Mesenchymal stem cell (in vitro differentiated cells and primary cell): ENCODE data around the gene CDKN2AIPNL.

ENCODE experiments used
- DNase-seq: peaks from one replicate; pipeline ENCODE4 v3.0.0-alpha.2; 2013
- H2AFZ ChIP-seq: one replicate; pipeline ENCODE4 v1.6.1; 2013; ENCODE audit warnings: low read depth, mild to moderate bottlenecking, control low read depth, inconsistent platforms, low read length, moderate library complexity
- H2AK5ac ChIP-seq: 2 replicates; pipeline ENCODE4 v1.6.1; 2013; ENCODE audit warnings: low read length, moderate library complexity, mild to moderate bottlenecking, inconsistent platforms; ENCODE audit not compliant: severe bottlenecking
- H2BK120ac ChIP-seq: one replicate; pipeline ENCODE4 v1.6.1; 2013; ENCODE audit warnings: low read depth, mild to moderate bottlenecking, inconsistent platforms, low read length, moderate library complexity
- H2BK12ac ChIP-seq, 2 experiments: one replicate each; pipeline ENCODE4 v1.6.1; 2013; ENCODE audit warnings: inconsistent platforms in 2 of 2, low read length in 2 of 2, mild to moderate bottlenecking in 2 of 2, moderate library complexity in 2 of 2, control low read depth in 1 of 2
- H2BK15ac ChIP-seq: one replicate; pipeline ENCODE4 v1.6.1; 2013; ENCODE audit warnings: mild to moderate bottlenecking, low read depth, inconsistent platforms; ENCODE audit not compliant: poor library complexity, severe bottlenecking
- H2BK5ac ChIP-seq: 2 replicates; pipeline ENCODE4 v1.6.1; 2013; ENCODE audit warnings: low read depth, mild to moderate bottlenecking, low read length, control low read depth, inconsistent platforms; ENCODE audit not compliant: poor library complexity, severe bottlenecking
- H3K14ac ChIP-seq, 2 experiments: one replicate each; pipeline ENCODE4 v1.6.1; 2013; ENCODE audit warnings: inconsistent platforms in 2 of 2, low read length in 2 of 2, control low read depth in 1 of 2, mild to moderate bottlenecking in 1 of 2, moderate library complexity in 1 of 2
- H3K18ac ChIP-seq, 2 experiments: one replicate each; pipeline ENCODE4 v1.6.1; 2013; ENCODE audit warnings: inconsistent platforms in 2 of 2, low read length in 2 of 2, control low read depth in 1 of 2, low read depth in 1 of 2, mild to moderate bottlenecking in 1 of 2
- H3K23ac ChIP-seq, 2 experiments: one replicate each; pipeline ENCODE4 v1.6.1; 2013; ENCODE audit warnings: inconsistent platforms in 2 of 2, low read length in 2 of 2, mild to moderate bottlenecking in 2 of 2, moderate library complexity in 2 of 2, control low read depth in 1 of 2
- H3K27ac ChIP-seq: 2 replicates; pipeline ENCODE4 v1.5.1; 2013; ENCODE audit warnings: mild to moderate bottlenecking, moderate library complexity, low read length, control low read depth, inconsistent platforms; ENCODE audit not compliant: poor library complexity, severe bottlenecking
- H3K27me3 ChIP-seq, 2 experiments: 2 replicates each; pipeline versions ENCODE4 v1.6.1 to v1.7.0; 2013; ENCODE audit warnings: low read length in 2 of 2, mild to moderate bottlenecking in 2 of 2, moderate library complexity in 2 of 2, control low read depth in 1 of 2, inconsistent platforms in 1 of 2; ENCODE audit not compliant: control insufficient read depth in 1 of 2, insufficient read depth in 1 of 2
- H3K36me3 ChIP-seq, 2 experiments: 2 replicates each; pipeline versions ENCODE4 v1.6.1 to v1.7.0; 2013; ENCODE audit warnings: low read length in 2 of 2, control low read depth in 1 of 2, inconsistent platforms in 1 of 2, low read depth in 1 of 2, mild to moderate bottlenecking in 1 of 2; ENCODE audit not compliant: insufficient read depth in 2 of 2, control insufficient read depth in 1 of 2
- H3K4ac ChIP-seq, 2 experiments: one replicate each; pipeline ENCODE4 v1.6.1; 2013; ENCODE audit warnings: inconsistent platforms in 2 of 2, low read length in 2 of 2, mild to moderate bottlenecking in 2 of 2, moderate library complexity in 2 of 2, control low read depth in 1 of 2, low read depth in 1 of 2
- H3K4me1 ChIP-seq: 2 replicates; pipeline ENCODE4 v1.6.1; 2013; ENCODE audit warnings: low read depth, low read length, control low read depth; ENCODE audit not compliant: control insufficient read depth, insufficient read depth
- H3K4me2 ChIP-seq: 2 replicates; pipeline ENCODE4 v1.6.1; 2013; ENCODE audit warnings: low read length, mild to moderate bottlenecking, inconsistent platforms; ENCODE audit not compliant: poor library complexity, severe bottlenecking
- H3K4me3 ChIP-seq, 2 experiments: 2 replicates each; pipeline versions ENCODE4 v1.5.1 to v1.7.0; 2013; ENCODE audit warnings: low read length in 2 of 2, mild to moderate bottlenecking in 2 of 2, control low read depth in 1 of 2, low read depth in 1 of 2; ENCODE audit not compliant: insufficient read depth in 1 of 2
- H3K79me1 ChIP-seq: replicated peaks from 2 replicates; pipeline ENCODE4 v1.6.1; 2013; ENCODE audit warnings: mild to moderate bottlenecking, control low read depth, low read length, inconsistent platforms; ENCODE audit not compliant: poor library complexity, severe bottlenecking
- H3K9ac ChIP-seq: 2 replicates; pipeline ENCODE4 v1.7.0; 2013; ENCODE audit warnings: mild to moderate bottlenecking, low read length, moderate library complexity
- H3K9me3 ChIP-seq: 2 replicates; pipeline ENCODE4 v1.7.0; 2013; ENCODE audit warnings: mild to moderate bottlenecking, low read length; ENCODE audit not compliant: control insufficient read depth
- H4K8ac ChIP-seq: one replicate; pipeline ENCODE4 v1.6.1; 2013; ENCODE audit warnings: inconsistent platforms, mild to moderate bottlenecking, low read length, moderate library complexity
- H4K91ac ChIP-seq: one replicate; pipeline ENCODE4 v1.6.1; 2013; ENCODE audit warnings: mild to moderate bottlenecking, low read length, inconsistent platforms
- WGBS: methylation state at CpG from one replicate; pipeline ENCODE4 v1.1.7; 2013; ENCODE audit warnings: mixed read lengths; 5-methylcytosine and 5-hydroxymethylcytosine counted together

Gene CDKN2AIPNL

DNA sequence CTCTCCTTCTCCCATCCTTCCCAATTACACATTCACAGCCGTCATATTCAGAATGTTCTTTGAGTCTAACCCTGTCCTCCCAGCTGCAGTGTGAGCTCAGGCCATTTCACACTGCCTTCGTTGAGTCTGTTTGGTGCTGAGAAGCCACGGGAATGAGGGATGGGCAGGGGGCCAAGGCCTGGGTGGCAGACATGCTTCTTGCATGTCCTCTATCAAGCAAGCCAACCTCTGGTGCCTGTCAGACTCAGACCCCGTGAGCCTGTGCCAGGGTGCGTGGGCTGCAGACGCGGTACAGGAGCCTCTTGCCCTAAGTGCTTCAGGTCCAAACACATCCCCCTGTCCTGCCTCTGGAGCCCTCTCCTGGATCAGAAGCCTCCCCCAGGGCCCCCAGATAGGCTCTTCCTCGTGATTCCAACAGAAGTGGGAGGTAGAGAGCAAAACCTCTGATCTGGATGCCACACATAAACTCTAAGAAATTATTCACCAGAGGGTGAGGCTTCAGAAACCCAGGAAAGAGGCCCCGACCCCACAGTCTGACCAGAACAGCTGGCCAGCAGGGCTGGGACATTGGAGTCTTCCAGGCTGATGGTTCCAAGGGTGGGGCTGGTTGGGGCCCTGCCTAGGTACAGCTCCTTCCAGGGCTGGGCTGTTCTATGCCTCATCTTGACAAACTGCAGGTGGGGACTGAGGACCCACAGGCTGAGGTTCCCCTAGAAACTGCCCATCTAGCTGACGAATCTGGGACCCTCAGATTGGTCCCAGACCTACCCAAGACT is 46.7 kb upstream of the CDKN2AIPNL start:
- no peak overlapping the region for H2BK5ac ChIP-seq
- peak overlapping the region in 1 of 2 experiments; percentile 66 for H3K14ac ChIP-seq
- H2BK15ac ChIP-seq: no peak overlapping the region
- peak overlapping the region; percentile 21 for H4K91ac ChIP-seq
- peak overlapping the region in 1 of 2 experiments; percentile 49 for H2BK12ac ChIP-seq
- WGBS: 85% methylated on average over 9 of the region's 10 CpGs
- peak overlapping the region; percentile 33 for H2AK5ac ChIP-seq
- peak overlapping the region in 1 of 2 experiments; percentile 42 for H3K18ac ChIP-seq
- no peaks in the 10 kb centered on the region for H3K9me3 ChIP-seq
- no peak overlapping the region for H2BK120ac ChIP-seq
- no peak overlapping the region for H3K4ac ChIP-seq
- H3K4me3 ChIP-seq: no peak overlapping the region
- peak overlapping the region; percentile 31 for H4K8ac ChIP-seq
- H3K27ac ChIP-seq: peak overlapping the region; percentile 29
- no peaks in the 10 kb centered on the region for H3K79me1 ChIP-seq
- peak; percentile 47 for DNase-seq
- H3K9ac ChIP-seq: no peak overlapping the region
- H2AFZ ChIP-seq: no peak overlapping the region
- H3K36me3 ChIP-seq: no peaks in the 10 kb centered on the region
- H3K27me3 ChIP-seq: no peaks in the 10 kb centered on the region
- no peak overlapping the region for H3K23ac ChIP-seq
- no peak overlapping the region for H3K4me2 ChIP-seq
- peaks cover 20% of the 10 kb centered on the region for H3K4me1 ChIP-seq

DNA sequence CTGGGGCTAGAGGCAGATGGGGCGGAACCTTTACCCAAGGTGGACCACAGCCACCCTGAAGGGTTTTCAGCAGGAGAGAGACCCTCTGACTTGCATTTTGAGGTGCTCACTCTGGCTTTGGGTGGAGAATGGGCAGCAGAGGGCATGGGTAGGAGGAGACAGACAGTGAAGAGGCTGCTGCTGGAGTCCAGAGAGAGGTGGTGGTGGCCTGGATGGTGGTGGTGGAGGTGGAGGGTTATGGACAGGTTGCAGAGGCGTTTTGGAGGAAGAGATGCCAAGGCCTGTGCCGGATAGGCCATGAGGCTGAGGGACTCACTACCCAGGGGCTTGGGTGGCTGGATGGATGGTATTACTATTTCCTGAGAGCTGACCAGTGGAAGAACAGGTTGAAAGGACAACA is 46.1 kb upstream of the CDKN2AIPNL start:
- Histone ChIP-seq H3K4me2 (no peak overlapping the region), H3K4me1 (peaks cover 20% of the 10 kb centered on the region), H3K14ac (peak overlapping the region in 1 of 2 experiments; percentile 31), H3K9ac (no peak overlapping the region), H2AFZ (no peak overlapping the region), H2BK15ac (peak overlapping the region; percentile 35), H3K27me3 (no peaks in the 10 kb centered on the region), H2BK12ac (peak overlapping the region; percentile 42 to 46), H3K23ac (no peak overlapping the region), H3K27ac (no peak overlapping the region), H3K18ac (no peak overlapping the region), H3K4ac (no peak overlapping the region), H2BK120ac (no peak overlapping the region), H2BK5ac (no peak overlapping the region), H4K8ac (peak overlapping the region; percentile 33), H3K9me3 (no peaks in the 10 kb centered on the region), H3K36me3 (no peaks in the 10 kb centered on the region), H3K79me1 (no peaks in the 10 kb centered on the region), H3K4me3 (no peak overlapping the region), H4K91ac (no peak overlapping the region), H2AK5ac (peak overlapping the region; percentile 69)
- 83% methylated on average over 3 of the region's 3 CpGs for WGBS
- no peak for DNase-seq

DNA sequence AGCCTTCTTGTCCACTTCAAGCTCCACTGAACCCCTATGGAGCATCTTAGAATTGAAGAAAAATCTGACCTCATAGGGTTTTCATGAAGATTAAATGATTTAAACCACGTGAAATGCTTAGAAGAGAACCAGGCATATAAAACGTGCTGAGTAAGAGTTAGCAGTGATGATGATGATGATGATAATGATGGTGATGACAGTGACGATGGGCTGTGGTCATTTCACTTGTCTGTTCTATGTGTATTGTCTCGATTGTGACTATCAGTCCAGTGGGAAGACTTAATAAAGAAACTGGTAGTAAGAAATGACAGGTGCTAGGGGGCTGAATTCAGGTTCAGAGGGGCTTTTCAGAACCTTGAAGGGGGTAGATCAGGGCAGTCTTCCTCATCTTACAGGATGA is 45.1 kb upstream of the CDKN2AIPNL start:
- no peak overlapping the region for H2BK5ac ChIP-seq
- no peak overlapping the region for H2BK120ac ChIP-seq
- H2BK15ac ChIP-seq: no peak overlapping the region
- no peak overlapping the region for H4K91ac ChIP-seq
- H2BK12ac ChIP-seq: no peak overlapping the region
- no peaks in the 10 kb centered on the region for H3K36me3 ChIP-seq
- no peak overlapping the region for H2AFZ ChIP-seq
- no peak overlapping the region for H4K8ac ChIP-seq
- H3K9ac ChIP-seq: no peak overlapping the region
- no peaks in the 10 kb centered on the region for H3K79me1 ChIP-seq
- H2AK5ac ChIP-seq: no peak overlapping the region
- no peak overlapping the region for H3K4ac ChIP-seq
- H3K9me3 ChIP-seq: no peaks in the 10 kb centered on the region
- H3K23ac ChIP-seq: no peak overlapping the region
- H3K27me3 ChIP-seq: no peaks in the 10 kb centered on the region
- no peak overlapping the region for H3K14ac ChIP-seq
- no peak overlapping the region for H3K27ac ChIP-seq
- H3K4me2 ChIP-seq: no peak overlapping the region
- no peak overlapping the region for H3K18ac ChIP-seq
- 56% methylated on average over 4 of the region's 4 CpGs for WGBS
- DNase-seq: no peak
- H3K4me1 ChIP-seq: peaks cover 25% of the 10 kb centered on the region
- H3K4me3 ChIP-seq: no peak overlapping the region

GRCh38 chr5:134455466-134455865 is 43.8 kb upstream of the CDKN2AIPNL start:
- H3K4me3 ChIP-seq: no peak overlapping the region
- H3K23ac ChIP-seq: no peak overlapping the region
- no peak overlapping the region for H3K18ac ChIP-seq
- H3K36me3 ChIP-seq: no peaks in the 10 kb centered on the region
- DNase-seq: no peak
- H3K9me3 ChIP-seq: no peaks in the 10 kb centered on the region
- H3K14ac ChIP-seq: no peak overlapping the region
- H3K9ac ChIP-seq: no peak overlapping the region
- peaks cover 31% of the 10 kb centered on the region for H3K4me1 ChIP-seq
- no peak overlapping the region for H3K4me2 ChIP-seq
- no peak overlapping the region for H3K27ac ChIP-seq
- no peak overlapping the region for H2BK120ac ChIP-seq
- no peak overlapping the region for H2AK5ac ChIP-seq
- no peak overlapping the region for H2BK15ac ChIP-seq
- no peak overlapping the region for H4K91ac ChIP-seq
- no peak overlapping the region for H2BK5ac ChIP-seq
- no peak overlapping the region for H2AFZ ChIP-seq
- no peak overlapping the region for H3K4ac ChIP-seq
- H3K79me1 ChIP-seq: no peaks in the 10 kb centered on the region
- H3K27me3 ChIP-seq: no peaks in the 10 kb centered on the region
- 98% methylated on average over 6 of the region's 8 CpGs for WGBS
- no peak overlapping the region for H2BK12ac ChIP-seq
- no peak overlapping the region for H4K8ac ChIP-seq
